DND-41 (cell line): ENCODE results near the gene OSBPL3.

Experiments
- EZH2 ChIP-seq: IDR thresholded peaks from 3 replicates; pipeline ENCODE4 v1.6.1; 2012; ENCODE audit warnings: borderline replicate concordance, low read depth, mild to moderate bottlenecking, moderate library complexity, low read length, inconsistent platforms; ENCODE audit not compliant: severe bottlenecking
- TF ChIP-seq, protein P1 (sequence below): IDR thresholded peaks from 2 replicates; pipeline ENCODE4 v1.5.1; 2012; ENCODE audit warnings: borderline replicate concordance, low read length, moderate library complexity, mild to moderate bottlenecking; ENCODE audit not compliant: poor library complexity, severe bottlenecking; ENCODE audit errors: extremely low read depth

DNA sequence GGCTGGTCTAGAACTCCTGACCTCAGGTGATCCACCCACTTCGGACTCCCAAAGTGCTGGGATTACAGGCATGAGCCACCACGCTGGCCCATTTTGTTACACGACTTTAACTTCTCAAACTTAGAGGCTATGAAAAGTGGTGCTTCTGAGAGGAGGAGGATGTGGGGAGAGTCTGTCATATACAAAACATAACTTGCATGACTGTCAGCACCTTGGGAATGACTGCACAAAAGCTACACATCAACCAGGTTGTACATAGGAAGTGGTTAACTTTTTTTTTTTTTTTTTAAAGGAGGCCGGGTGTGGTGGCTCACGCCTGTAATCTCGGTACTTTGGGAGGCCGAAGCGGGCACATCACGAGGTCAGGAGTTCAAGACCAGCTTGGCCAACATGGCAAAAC lies 179.3 kb downstream of the OSBPL3 start:
- TF ChIP-seq, protein P1, sequence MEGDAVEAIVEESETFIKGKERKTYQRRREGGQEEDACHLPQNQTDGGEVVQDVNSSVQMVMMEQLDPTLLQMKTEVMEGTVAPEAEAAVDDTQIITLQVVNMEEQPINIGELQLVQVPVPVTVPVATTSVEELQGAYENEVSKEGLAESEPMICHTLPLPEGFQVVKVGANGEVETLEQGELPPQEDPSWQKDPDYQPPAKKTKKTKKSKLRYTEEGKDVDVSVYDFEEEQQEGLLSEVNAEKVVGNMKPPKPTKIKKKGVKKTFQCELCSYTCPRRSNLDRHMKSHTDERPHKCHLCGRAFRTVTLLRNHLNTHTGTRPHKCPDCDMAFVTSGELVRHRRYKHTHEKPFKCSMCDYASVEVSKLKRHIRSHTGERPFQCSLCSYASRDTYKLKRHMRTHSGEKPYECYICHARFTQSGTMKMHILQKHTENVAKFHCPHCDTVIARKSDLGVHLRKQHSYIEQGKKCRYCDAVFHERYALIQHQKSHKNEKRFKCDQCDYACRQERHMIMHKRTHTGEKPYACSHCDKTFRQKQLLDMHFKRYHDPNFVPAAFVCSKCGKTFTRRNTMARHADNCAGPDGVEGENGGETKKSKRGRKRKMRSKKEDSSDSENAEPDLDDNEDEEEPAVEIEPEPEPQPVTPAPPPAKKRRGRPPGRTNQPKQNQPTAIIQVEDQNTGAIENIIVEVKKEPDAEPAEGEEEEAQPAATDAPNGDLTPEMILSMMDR, result no peak
- TF ChIP-seq EZH2, result no peak
